Sigmoid colon (tissue), 4 donors: ENCODE results near the gene ERRFI1.

ENCODE experiments used
- CTCF ChIP-seq, 4 experiments: fragments of 450-650 bp in 3 of 4; fragments of 200-600 bp in 1 of 4; IDR thresholded peaks; one replicate each; pipeline ENCODE4 v1.5.1; 2016 to 2019; ENCODE audit warnings: antibody characterized with exemption in 4 of 4, mild to moderate bottlenecking in 3 of 4, moderate library complexity in 2 of 4
- EP300 ChIP-seq, 4 donors: sonication (generic); formaldehyde crosslinking; IDR thresholded peaks; one replicate each; pipeline ENCODE4 v1.6.1; 2017; ENCODE audit warnings: antibody characterized with exemption in 4 of 4
- POLR2A ChIP-seq, 2 donors: fragments of 450-650 bp; IDR thresholded peaks; one replicate each; pipeline ENCODE4 v1.6.1; 2016; ENCODE audit warnings: antibody characterized with exemption in 2 of 2, mild to moderate bottlenecking in 2 of 2, moderate library complexity in 2 of 2
- POLR2AphosphoS5 ChIP-seq, 4 donors: sonication (generic); formaldehyde crosslinking; IDR thresholded peaks; one replicate each; pipeline ENCODE4 v1.6.1; 2017; ENCODE audit warnings: antibody characterized with exemption in 4 of 4

DNA sequence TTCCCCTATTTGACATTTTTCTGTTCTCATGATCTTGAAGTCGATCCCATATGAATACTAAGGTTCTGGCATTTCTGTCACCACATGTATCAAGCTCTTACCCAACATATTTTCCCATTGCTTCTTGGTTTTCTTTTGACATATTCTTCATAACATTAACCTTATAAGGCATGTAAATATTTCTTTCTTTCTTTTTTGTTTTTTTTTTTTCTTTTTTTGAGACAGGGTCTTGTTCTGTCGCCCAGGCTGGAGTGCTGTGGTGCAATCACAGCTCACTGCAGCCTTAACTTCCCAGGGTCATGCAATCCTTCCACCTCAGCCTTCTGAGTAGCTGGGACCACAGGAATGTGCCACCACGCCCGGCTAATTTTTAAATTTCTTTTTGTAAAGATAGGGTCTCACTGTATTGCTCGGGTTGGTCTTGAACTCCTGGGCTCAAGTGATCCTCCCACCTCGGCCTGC, 33.1 kb upstream of the ERRFI1 start:
- TF ChIP-seq POLR2A (IDR thresholded peaks at IDR 0.05) (no peak), CTCF (IDR thresholded peaks at IDR 0.05) (no peak), POLR2AphosphoS5 (IDR thresholded peaks at IDR 0.05) (no peak), EP300 (IDR thresholded peaks at IDR 0.05) (no peak)
